HG03354 (cell line): ENCODE results near the gene GPC6.

Experiments used
- ATAC-seq: cut with Tn5 transposase; IDR thresholded peaks from one replicate; pipeline ENCODE4 v1.9.1; 2021; ENCODE audit warnings: mild to moderate bottlenecking; ENCODE audit not compliant: unreplicated experiment, poor library complexity, severe bottlenecking

The GPC6 gene

DNA sequence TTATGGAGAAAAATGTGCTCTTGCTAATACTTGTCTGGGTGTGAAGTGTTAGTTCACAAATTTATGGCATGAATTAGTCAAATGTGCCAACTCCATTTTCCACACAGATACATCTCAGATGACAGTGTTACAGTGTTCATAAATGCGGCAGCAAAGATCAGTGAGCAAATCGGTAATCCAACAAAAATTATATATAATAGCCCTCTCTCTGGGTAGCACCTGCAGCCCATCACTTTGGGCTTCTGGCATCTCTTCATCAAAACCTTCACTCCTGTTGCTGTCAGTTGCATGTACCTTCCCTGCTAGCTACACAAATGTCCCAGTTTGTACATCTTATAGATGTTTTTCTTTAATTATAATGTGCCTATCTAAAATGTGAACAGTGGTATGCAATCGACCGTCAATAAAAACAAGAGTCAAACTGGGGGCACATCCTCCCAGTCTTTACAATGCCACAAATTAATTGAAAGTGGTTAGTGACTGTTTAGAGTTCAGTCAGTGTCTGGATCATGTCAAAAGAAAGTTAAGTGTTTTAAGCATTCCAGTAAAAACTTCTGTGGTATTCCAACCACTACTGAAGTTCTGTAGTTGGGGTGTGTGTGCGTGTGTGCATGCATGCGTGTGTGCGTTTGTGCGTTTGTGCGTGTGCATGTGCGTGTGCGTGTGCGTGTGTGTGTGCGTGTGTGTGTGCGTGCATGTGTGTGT is 804.0 kb downstream of the GPC6 start:
- no peak for ATAC-seq

DNA sequence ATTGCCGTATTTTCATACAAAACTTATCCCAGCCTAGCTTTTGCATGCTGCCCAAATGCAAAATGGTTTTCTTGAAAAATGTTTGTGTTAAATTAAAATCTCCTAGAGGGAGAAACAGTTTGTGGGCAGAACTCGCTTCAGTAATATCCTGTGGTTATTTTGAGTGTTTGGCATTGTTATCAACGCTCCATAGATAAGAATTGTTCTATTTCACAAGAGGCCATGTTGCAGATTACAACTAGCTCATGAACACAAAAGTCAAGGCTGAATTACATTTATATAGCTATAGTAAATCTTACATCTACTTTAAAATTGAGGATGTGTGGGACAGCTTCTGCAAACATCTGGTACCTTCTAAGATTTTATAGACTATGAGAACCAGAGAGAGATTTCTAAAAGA is 805.0 kb downstream of the GPC6 start:
- ATAC-seq, result no peak

DNA sequence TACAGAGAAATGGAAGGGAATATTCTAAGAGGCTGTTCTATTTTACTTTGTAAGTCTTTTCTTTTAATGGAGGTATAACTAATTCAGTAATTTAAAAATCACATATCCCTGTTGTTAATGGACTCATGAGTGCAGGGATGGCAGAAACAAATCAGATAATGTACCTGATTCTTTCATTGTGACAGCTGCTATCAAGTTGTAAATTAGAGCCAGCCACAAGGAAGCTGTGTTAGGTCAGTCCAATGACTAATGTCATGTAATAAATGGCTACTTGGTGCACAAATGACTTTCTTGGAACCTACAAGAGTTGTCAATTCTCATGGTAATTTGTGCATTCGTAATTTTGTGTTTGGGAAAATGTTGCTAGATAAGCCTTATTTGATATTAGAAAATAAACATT is 806.5 kb downstream of the GPC6 start:
- ATAC-seq, result no peak

DNA sequence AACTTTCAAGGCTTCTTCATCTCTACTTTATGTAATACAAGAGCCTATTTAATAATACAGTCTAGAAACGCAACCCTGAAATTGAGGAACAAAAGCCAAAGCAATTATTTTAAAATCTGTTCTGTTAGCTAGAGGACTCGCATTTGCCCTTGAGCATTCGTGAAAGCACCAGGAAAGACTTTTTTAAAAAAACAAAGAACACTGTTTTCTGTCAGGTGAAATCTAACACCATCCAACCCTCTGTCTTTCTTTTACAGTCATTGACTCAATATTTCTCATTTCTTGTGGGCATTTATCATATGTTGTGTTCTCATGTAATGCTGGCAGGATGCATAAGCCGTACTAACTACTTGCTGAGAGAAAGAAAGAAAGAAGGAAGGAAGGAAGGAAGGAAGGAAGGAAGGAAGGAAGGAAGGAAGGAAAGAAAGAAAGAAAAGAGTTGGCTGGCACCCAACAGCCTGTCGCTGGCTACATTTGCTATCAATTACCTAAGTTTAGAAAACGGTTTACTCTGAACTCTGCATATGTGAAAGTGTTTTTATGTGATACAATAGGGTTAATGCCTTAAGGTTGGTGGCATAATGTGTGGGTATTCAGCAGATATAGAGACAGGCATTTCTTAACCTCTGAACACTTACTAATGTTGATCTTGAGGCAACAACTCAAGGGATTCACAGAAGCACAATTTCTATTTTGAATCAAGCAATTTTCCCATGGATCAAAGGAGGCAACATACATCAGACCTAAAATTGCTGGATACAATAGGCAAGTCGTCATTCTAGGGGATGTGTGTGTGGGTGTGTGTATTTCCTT is 807.4 kb downstream of the GPC6 start:
- ATAC-seq, result no peak

DNA sequence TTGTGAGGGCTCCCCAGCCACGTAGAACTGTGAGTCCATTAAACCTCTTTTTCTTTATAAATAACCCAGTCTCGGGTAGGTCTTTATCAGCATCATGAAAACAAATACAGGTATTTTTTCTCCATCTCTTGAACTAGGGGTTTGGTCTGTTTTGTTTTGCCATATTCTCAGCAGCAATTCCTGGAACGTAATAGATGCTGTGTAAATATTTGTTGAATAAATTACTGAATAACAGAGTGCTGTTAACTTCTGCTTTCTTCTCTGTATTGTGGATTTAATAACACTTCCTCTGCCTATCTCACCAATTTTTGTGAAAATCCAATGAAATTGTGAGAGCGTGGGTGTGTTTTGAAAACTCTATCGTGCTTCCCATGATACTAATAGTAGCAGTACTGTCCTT is 823.4 kb downstream of the GPC6 start:
- no peak for ATAC-seq

DNA sequence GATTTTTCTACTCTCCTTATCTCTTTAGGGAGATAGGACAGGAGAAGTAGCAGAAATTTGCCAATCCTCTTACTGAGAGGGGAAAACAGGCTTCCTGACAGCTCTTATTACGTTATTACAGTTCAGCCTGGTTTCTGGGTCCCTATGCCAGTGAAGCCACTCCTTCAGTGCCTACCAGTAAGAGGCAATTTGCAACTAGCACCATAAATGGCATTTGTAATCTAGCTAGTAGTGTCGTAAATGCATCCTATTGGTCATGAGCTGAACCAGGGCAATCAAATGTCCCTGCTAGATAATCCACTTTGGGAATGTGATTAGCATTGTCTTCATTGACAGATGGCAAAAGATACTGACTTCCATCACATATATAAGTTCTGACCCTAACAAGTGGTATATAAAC is 824.1 kb downstream of the GPC6 start:
- no peak for ATAC-seq

DNA sequence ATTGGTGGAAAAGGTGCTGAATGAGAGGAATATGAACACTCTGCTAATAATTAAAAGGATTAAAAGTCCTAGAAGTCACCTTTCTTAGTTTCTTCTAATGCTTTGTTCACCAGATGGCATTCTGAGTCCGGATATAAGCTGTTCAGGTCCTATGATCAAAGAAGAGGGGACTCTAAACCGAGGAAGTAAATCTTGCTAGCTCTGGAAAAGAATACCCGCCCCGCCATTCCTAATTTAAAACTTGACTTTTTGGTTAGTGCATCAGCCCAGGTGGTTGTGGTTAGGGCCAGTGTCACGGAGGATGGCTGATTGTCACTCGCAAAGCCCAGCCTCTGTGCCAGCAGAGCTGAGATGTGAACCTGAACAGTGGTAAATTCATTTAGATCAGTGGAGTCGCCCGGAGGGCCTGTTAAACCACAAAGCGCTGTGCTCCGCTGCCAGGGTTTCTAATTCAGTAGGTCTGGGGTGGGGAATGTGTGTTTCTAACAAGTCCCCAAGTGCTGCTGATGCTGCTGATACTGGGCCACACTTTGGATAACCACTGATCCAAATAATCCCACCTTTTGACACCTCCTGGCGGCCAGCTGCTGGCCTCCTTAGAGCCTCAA is 827.5 kb downstream of the GPC6 start:
- no peak for ATAC-seq

DNA sequence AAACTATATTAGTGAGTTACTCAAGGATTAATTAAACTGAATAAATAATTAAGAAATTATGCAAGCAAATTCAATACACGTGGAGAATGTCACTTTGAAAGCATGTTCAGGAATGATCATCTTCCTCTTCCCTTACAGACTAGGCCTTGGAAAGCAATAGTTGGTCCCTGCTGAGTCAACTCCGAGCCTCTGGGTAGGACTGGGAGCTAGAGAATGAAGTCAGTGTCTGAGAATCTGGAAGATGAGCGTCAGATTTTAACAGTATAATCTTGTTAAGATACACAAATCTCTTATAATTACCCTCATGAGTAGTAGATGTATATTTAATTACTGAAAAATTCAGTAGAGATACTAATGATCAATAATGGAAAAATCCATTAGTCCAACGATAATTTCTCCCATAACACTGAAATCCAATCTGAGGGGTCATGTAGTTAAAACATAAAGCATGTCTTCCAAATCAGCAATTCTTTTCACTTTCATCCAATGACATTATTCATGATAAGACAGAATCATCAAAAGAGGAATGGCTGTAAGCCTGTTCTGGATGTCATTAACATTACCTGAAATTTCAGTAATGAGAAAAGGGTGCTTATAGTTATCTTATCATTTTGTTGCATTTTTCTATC is 829.9 kb downstream of the GPC6 start:
- ATAC-seq, result no peak

DNA sequence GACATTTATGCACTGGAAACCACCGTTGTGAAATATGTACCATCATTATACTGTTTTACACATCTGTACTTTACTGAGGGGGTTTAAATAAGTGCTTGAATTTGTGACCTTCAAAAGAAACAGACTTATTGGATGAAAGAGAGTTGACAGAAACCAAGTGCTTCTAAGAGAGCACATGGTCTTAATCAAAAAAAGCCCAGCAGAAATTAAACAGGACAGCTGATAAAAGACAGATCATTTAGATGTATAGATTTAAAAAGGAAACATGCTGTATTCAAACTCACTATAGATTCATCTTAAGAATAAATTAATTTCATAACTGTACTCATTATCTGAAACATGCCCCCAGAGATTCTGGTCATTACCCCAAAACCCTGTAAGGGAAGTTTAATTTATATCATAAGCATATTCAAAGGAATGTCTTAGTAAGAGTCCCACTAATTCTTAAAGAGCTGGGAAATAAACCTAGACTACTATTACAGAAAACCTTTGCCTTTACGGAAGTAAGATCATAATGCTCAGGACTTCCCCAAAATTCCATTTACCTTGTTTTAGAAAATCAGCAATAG is 831.1 kb downstream of the GPC6 start:
- no peak for ATAC-seq

DNA sequence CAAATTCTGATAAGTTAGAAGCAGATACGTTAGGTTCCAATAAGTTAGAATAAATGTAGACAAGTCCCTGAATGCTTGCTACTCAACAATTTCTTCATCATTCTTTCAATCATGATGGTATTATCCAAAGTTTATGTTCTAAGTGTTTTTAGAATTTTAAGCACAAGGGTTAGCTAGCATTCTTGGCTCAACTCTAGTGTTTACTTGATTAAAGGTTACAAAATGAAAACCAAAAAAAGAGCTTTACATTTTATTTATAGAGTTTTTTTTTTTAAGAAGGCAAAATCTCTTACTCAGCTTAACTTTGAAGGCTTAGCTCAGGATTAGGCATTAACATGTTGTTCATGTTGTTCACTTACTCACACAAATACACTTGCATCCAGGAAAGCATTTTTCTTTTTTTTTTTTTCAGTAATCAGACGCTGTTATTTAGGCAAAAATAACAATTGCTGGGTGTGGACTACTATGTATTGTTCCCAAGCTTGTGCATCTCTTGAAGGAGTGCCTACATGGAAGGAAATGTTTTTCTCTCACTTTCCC is 832.3 kb downstream of the GPC6 start:
- no peak for ATAC-seq

DNA sequence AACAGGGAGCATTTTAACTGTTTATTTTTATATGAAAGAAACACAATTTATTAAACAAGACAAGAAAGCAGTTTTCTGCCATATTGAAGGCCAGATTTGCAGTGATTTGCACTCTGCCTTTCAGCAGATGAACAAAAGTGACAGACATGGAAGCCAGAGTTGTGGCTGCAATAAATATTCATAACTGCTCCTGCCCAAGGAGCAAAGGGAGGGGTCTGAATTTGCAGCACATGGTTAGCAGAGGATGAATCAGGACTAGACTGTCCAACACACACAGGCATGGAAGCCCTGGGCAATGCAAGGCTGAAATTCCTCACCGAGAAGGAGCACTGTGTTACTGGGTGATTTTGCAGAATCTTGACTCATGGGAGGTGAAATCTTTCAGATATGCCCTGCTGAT is 834.7 kb downstream of the GPC6 start:
- ATAC-seq, result no peak

DNA sequence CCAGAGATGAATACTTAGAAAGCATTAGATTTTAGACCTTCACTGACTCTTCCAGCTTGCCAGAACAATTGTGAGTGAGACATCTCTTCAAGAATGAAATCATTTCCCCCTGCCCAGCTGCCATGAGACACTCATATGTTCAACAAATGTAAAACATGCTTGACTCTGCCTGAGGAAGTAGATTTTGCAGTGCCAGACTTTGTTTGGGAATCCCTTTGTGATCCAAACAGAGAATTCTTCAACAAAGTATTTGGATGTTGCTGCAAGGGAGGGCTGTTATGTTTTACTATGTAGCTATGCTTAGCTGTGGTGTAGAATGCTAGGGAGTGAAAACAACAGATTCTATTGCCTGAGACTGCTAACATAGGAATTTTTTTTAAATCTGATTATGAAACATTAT is 836.5 kb downstream of the GPC6 start:
- no peak for ATAC-seq

DNA sequence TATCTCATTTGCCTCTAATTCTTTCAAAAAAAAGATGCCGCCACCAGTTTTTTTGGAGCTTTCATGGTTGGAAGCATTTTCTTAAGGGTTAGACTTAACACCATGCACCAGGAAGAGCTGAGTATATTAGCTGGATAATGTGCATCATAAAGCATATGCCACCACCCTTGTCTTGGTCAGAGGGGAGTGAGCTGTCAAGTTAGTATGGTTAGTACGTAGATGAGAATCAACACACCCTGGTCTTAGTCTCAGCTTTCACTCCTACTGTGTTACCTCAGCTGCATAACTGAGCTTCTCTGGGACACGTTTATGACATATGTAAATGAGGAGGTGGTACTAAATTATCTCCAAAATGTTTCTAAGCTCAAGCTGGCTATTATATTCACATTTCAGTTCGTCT is 837.2 kb downstream of the GPC6 start:
- ATAC-seq, result no peak

DNA sequence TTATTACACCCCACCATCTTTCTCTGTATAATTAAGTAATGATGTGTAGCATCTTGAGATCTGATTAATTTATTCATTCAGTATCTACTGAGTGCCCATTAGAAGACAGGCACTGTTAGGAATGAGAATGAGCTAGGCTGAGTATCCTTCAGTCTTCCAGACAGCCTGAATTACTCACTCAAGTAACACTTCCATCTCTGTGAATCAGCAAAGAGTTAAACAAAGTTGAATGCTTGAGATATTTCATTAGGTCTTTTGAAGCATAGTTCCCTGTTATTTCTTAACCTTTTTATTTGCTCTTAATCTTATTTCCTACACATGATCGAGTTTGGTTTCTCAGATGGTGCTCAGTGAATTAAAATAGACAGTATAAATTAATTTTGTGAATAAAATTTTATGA is 839.1 kb downstream of the GPC6 start:
- ATAC-seq, result no peak

DNA sequence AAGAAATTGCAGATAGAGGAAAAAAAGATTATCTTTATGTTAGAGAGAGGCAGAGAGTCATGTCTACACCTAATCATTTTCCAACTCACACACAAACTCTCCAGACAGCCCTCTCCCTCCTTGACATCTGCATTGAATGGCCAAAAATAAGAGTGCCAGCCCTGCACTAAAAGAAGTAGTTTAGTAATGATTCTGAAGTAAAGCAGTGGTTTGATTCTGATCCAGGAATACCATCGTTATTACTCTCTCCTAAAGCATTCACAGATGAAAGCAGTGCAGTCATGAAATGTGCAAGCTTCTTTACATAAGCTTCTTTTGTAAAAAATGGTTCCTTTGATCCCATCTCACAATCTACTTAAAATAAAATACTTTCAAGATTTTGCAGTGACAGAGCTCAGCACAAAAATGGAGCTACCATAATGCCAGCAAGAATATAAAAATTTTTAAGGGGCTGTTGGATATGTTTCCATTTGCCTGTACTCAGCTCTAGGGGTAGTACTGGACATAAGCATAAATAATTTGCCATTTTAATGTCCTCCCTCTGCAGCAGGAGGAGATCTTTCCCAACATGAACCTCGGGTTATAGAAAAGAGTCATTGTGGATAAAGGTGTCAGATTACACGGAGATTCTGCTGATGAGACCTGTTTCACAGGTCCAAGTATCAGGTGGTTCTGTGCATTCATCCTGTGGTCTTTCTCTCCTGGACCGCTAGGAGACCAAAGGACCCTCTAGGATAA is 846.6 kb downstream of the GPC6 start:
- ATAC-seq, result no peak

DNA sequence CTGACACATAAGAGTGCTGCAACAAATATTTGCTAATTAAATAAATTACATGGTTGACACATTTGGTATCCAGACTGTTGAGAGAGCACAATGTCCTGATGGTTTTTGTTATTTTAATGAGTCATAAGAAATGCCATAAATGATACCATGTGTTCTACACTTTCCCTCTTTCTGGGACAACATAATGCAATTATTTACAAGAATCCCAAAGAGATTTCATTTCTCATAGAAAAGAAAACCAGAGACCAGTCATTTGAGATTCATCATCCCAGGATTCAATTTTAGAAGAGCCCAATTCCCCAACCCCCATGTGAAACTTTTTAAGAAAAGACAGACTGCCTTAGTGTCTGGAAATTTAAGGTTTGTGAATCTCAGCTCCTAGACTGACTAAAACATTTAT is 853.3 kb downstream of the GPC6 start:
- no peak for ATAC-seq

DNA sequence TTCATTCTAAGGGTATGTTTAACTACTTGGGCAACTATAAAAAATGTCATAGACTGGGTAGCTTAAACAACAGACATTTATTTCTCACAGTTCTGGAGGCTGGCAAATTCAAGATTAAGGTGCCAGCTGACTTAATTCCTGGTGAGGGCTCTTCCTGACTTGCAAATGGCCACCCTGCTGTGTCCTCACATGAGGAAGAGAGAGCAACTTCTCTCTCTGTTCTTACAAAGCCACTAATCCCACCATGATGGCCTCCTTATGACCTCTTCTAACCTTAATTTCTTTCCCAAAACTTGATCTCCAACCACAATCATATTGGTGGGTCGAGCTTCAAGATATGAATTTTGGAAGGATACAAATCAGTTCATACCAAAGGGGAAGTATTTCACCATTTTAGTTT is 853.9 kb downstream of the GPC6 start:
- no peak for ATAC-seq

DNA sequence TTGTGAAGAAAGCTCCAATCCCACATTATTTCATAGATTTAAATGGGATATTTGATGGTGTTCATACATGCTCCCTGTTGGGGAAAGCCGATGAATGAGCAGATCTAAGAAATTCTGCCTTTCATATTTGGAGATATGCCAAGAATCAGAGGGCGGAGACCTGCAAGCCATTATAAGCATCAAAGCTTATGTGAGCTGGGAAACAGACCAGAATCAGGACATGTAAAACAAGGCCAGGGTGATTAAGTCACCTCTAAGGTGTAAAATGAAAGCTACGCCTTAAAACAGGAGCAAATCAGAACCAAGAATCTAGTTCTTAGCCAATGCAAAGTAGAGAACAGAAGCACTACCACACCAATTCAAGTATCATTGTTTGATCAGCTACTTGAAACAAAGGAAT is 860.5 kb downstream of the GPC6 start:
- no peak for ATAC-seq

DNA sequence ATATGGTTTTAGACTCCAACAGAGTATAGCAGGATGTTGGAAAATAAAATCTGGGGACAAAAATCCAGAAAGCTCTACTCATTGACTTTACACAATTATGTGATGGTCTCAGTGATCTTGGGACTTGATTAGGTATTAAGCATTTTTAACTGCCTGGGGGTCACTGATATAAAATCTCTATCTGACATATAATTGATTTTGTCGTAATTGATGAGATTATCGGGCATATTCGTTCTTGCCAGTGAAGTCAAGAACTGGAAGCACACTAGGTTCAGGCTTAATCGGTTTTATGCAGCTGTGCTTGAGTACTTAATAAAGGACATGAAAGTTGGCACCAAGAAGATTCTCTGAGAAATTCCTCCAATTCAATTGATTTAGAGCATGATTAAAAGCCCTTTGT is 862.1 kb downstream of the GPC6 start:
- ATAC-seq, result no peak
